RWPE2 (cell line): Measurements from ENCODE around the gene NXPE3.

Experiments
- ATAC-seq: fragments of 200-7000 bp; cut with Tn5 transposase; 3 replicates; pipeline ENCODE4 v1.9.1; 2021; ENCODE audit warnings: low read depth
- DNase-seq: peaks from one replicate; pipeline ENCODE4 v3.0.0-alpha.2; 2020; ENCODE audit warnings: low spot score
- H3K27ac ChIP-seq: fragments of 450-650 bp; 2 replicates; pipeline ENCODE4 v1.5.1; 2017; ENCODE audit warnings: mild to moderate bottlenecking; ENCODE audit not compliant: poor library complexity, severe bottlenecking
- H3K27me3 ChIP-seq: fragments of 250-450 bp; sonication (Bioruptor Pico); 2 replicates; pipeline ENCODE4 v1.5.1; 2021; ENCODE audit warnings: mild to moderate bottlenecking, moderate library complexity; ENCODE audit not compliant: insufficient read depth, poor library complexity, severe bottlenecking
- H3K36me3 ChIP-seq: fragments of 250-450 bp; sonication (Bioruptor Pico); 2 replicates; pipeline ENCODE4 v1.5.1; 2020; ENCODE audit warnings: low read depth, mild to moderate bottlenecking, moderate library complexity
- H3K4me1 ChIP-seq: fragments of 250-450 bp; sonication (Bioruptor Pico); 2 replicates; pipeline ENCODE4 v1.5.1; 2021; ENCODE audit warnings: mild to moderate bottlenecking, moderate library complexity; ENCODE audit not compliant: insufficient read depth, poor library complexity, severe bottlenecking
- H3K4me3 ChIP-seq: fragments of 250-450 bp; sonication (Bioruptor Pico); 2 replicates; pipeline ENCODE4 v1.5.1; 2021; ENCODE audit warnings: mild to moderate bottlenecking, moderate library complexity; ENCODE audit not compliant: severe bottlenecking
- H3K9me3 ChIP-seq: fragments of 250-450 bp; sonication (Bioruptor Pico); 2 replicates; pipeline ENCODE4 v1.5.1; 2021; ENCODE audit warnings: mild to moderate bottlenecking, moderate library complexity; ENCODE audit not compliant: severe bottlenecking
- CTCF ChIP-seq: fragments of 450-650 bp; IDR thresholded peaks from one replicate; pipeline ENCODE4 v1.5.1; 2017; ENCODE audit warnings: mild to moderate bottlenecking, moderate library complexity; ENCODE audit not compliant: poor library complexity, severe bottlenecking

Gene NXPE3

DNA sequence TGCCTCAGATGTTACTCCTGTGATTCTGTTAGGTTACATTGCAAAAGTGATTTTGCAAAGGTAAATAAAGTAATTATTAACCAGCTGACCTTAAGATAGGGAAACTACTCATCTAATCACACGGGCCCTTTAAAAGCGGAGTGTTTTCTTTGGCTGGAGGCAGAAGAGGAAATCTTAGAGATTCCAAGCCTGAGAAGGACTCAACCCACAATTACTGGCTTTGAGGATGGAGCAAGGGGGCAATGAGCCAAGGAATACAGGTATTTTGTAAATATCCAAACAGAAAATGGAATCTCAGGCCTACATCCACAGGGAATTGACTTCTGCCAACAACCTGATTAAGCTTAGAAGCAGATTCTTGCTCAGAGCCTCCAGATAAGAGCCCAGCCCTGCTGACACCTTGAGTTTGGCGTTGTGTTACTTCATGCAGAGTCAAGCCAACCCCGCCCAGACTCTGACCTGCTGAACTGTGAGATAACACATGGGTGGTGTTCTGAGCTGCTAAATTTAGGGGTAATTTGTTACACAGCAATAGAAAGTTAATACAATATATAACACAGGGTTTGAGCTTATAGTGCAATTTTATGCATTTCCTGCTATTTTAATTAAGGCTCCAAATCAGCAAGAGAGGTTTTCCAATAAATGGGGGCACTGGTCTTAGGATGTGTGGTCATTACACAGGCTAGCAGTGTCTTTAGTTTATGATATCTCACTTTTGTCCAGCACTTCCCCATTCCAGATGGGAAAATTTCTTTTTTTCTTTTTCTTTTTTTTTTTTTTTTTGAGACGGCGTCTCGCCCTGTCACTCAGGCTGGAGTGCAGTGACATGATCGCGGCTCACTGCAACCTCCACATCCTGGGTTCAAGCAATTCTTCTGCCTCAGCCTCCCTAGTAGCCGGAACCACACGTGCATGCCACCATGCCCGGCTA, 89.8 kb downstream of the NXPE3 start:
- Histone ChIP-seq H3K4me1 (peaks cover 4% of the 10 kb centered on the region), H3K27ac (no peak overlapping the region), H3K27me3 (no peaks in the 10 kb centered on the region), H3K4me3 (no peak overlapping the region), H3K9me3 (no peaks in the 10 kb centered on the region), H3K36me3 (no peaks in the 10 kb centered on the region)
- ATAC-seq = peak; percentile 46
- no peak for TF ChIP-seq CTCF
- DNase-seq = no peak

DNA sequence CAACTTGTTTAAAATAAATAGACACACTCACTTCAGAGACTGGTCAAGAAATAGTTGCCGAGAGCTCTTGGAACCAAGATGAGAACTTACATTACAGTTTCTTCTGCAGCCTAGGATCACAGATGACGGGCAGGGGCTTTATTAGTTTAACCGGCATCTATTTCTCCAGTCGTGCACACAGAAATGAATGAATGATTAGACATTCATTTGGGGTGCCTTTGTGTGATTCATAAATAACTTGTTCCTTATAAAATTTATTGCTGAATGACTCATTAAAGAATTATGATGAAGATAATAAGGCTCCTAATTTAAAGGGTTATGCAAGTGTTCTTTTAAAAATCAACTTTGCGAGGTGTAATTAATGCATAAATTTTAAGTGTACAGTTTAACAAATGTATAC, 91.1 kb downstream of the NXPE3 start:
- no peak for DNase-seq
- H3K36me3 ChIP-seq = no peaks in the 10 kb centered on the region
- no peak overlapping the region for H3K4me3 ChIP-seq
- H3K27ac ChIP-seq = no peak overlapping the region
- no peaks in the 10 kb centered on the region for H3K9me3 ChIP-seq
- H3K27me3 ChIP-seq = no peaks in the 10 kb centered on the region
- TF ChIP-seq CTCF = no peak
- peaks cover 4% of the 10 kb centered on the region for H3K4me1 ChIP-seq
- 0 out of 3 replicates have a peak, but pooled peaks have one; percentile 17 for ATAC-seq

DNA sequence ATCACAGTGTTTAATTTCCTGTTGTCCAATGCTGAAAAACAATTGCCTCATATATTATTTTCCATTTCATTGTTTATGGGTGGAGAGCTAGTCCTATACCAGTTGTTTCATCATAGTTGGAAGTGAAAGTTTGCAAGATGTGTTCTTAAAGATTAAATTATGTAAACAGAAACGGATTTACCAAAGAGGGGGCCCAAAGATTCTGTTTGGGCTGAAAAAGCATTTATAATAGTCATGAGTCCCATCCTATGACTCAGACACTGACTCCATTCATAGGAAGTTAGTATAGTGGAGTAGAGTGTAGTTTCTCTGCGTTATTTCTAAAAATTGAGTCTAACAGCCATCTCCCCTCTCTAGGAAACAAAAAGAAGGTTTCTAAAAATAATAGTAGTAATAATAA, 94.6 kb downstream of the NXPE3 start:
- ATAC-seq (peak; percentile 76), DNase-seq (no peak)
- Histone ChIP-seq H3K4me3 (no peak overlapping the region), H3K4me1 (no peaks in the 10 kb centered on the region), H3K27ac (no peak overlapping the region), H3K27me3 (no peaks in the 10 kb centered on the region), H3K36me3 (no peaks in the 10 kb centered on the region), H3K9me3 (no peaks in the 10 kb centered on the region)
- no peak for TF ChIP-seq CTCF

DNA sequence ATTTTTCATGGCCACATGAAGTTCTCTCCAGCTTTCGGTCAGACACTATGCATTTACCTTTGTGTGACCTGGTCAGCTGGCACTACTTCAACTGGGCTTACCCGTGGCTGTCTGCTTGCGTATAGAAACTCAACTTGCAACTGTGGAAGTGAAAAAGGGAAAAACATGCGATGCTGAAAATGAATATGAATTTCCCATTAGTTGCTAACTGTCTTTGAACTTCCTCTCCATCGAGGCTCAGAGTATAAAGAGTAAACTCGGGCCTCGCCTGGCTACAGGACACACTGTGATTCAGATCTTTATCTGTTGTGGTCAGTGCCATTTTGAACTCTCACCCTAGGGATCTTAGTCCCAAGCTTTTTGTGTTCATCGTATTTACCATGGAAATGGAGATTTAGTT, 97.1 kb downstream of the NXPE3 start:
- ATAC-seq = no peak
- Histone ChIP-seq H3K27ac (no peak overlapping the region), H3K36me3 (no peaks in the 10 kb centered on the region)

More for the DNA sequence above, 97.1 kb downstream of the NXPE3 start:
- Histone ChIP-seq H3K9me3 (no peaks in the 10 kb centered on the region), H3K4me3 (no peak overlapping the region), H3K4me1 (no peaks in the 10 kb centered on the region), H3K27me3 (no peaks in the 10 kb centered on the region)
- no peak for DNase-seq
- no peak for TF ChIP-seq CTCF
